HFF-Myc (cell line): ENCODE measurements around the gene BTBD1.
A peak's percentile ranks its signal among the peaks of the same experiment; 100 is the strongest.

Experiments
- DNase-seq: peaks from one replicate; pipeline ENCODE4 v3.0.0-alpha.2; 2011; ENCODE audit warnings: low read depth; ENCODE audit errors: extremely low read depth
- H3K4me3 ChIP-seq: replicated peaks from 2 replicates; pipeline ENCODE4 v1.5.1; 2011; ENCODE audit warnings: low read depth, mild to moderate bottlenecking, control low read depth, low read length
- CTCF ChIP-seq: IDR thresholded peaks from 2 replicates; pipeline ENCODE4 v1.5.1; 2012; ENCODE audit warnings: mild to moderate bottlenecking, low read depth, low read length, control low read depth; ENCODE audit errors: missing control alignments

Gene BTBD1

GRCh38 chr15:83067638-83067962 is 548 bp upstream of the BTBD1 start:
- no peak for DNase-seq
- TF ChIP-seq CTCF: no peak
- H3K4me3 ChIP-seq: peak overlapping the region; percentile 93

DNA sequence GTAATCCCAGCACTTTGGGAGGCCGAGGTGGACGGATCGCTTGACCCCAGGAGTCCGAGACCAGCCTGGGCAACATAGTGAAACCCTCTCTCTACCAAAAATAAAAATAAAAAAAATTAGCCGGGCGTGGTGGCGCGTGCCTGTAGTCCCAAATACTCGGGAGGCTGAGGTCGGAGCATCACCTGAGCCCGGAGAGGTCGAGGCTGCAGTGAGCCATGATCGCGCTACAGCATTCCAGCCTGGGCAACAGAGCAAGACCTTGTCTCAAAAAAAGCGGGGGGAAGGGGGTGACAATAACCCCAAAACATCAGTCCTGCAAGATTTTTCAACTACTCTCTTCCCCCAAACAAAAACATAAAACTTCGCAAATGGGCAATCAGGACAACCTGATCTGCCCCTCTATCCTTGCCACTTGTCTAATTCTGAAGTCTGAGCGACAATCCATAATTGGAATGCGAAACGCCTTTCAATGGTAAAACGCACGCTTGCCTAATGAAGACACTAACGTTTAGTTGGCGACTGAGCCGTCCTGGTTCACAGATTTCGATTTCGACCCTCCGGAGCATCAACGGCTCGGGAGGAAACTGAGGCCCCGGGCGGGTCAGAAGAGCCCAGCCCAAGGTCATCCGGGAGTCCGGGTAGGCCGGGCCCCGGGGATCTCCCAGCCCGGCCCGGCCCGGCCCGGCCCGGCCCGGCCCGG is 868 bp downstream of the BTBD1 start:
- DNase-seq: no peak
- peak overlapping the region; percentile 93 for H3K4me3 ChIP-seq
- no peak for TF ChIP-seq CTCF

- H3K4me3 ChIP-seq: peak overlapping the region; percentile 93
- no peak for DNase-seq
- no peak for TF ChIP-seq CTCF
These were observed 1.6 kb downstream of the BTBD1 start for GRCh38 chr15:83065431-83065830.

GRCh38 chr15:83064859-83065258 is 2.2 kb downstream of the BTBD1 start:
- H3K4me3 ChIP-seq: peak overlapping the region; percentile 93
- no peak for DNase-seq
- TF ChIP-seq CTCF: no peak

DNA sequence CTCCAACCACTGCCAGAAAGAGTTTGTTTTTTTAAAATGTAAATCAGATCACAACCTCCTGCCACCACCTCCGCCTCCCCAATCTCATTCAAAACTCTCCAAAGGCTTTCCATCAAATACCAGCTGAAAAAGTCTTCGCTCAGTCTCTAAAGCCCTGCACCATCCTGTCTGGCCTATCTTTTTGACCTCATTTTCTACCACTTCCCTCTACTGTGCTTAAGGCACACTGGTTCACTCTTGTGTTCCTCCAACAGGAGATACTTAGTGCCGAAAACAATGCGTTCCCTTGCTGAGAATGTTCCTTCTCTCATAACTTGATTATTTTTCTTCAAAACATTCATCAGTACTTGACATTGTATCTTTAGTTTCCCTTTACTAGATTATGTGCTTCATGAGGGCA is 3.5 kb downstream of the BTBD1 start:
- DNase-seq: no peak
- TF ChIP-seq CTCF: no peak
- peak overlapping the region; percentile 93 for H3K4me3 ChIP-seq

DNA sequence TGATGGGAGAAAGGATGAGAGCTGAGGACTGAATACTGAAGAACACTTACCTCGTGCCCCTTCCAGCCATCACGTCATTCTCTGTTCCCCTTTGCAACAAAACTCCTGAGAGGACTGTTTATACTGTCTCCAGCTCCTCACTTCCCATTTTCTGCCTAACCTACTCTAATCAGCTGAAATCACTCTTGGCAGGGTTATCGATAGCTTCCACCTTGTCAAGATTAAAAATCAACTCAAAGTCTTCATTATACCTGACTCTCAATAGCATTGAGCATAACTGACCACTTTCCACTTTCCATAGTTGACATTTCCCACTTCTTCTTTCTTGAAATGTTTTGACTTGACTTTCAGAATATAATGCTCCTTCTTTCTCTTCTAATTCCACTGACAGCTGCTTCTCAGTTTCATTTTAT is 4.3 kb downstream of the BTBD1 start:
- no peak for TF ChIP-seq CTCF
- no peak overlapping the region for H3K4me3 ChIP-seq
- DNase-seq: no peak

DNA sequence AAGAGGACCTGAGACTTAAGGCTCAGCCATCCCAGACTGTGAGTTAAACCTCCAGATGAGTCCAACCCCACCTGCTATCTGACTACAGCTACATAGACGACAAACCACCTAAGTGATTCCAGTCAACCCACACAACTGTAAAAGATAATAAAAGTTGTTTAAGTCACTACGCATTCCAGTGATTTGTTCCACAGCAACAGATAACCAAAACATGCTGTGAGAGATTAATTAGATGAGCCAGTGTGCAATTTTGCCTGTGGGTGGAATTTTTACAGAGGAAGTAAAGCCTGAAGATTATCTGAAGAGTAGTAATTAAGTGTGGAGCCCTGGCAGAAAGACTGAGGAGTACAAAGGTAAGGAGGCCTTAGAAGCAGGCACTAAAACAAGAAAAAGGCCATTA is 5.4 kb downstream of the BTBD1 start:
- DNase-seq: no peak
- TF ChIP-seq CTCF: no peak
- no peak overlapping the region for H3K4me3 ChIP-seq
